GM21367 (cell line): ENCODE data around the gene TNNI3.
A peak's percentile ranks its signal among the peaks of the same experiment; 100 is the strongest.
"Not testable (repeated sequence)": the region's sequence is repeated elsewhere in the genome, so short reads cannot be mapped to it uniquely, and the experiment has no call there.

ENCODE experiments used
- ATAC-seq: cut with Tn5 transposase; IDR thresholded peaks from one replicate; pipeline ENCODE4 v1.9.1; 2021; ENCODE audit not compliant: unreplicated experiment

Gene TNNI3

GRCh38 chr19:55157064-55157908, at the start of gene TNNI3:
TNNI3 (minus strand) TSS chr19:55157732; CDS start chr19:55157589, 143 bp downstream.
- no peak for ATAC-seq

GRCh38 chr19:55206664-55207500, 49.4 kb upstream of the TNNI3 start:
- ATAC-seq: no peak

GRCh38 chr19:55202199-55202598, 44.7 kb upstream of the TNNI3 start:
- ATAC-seq: not testable (repeated sequence)

- ATAC-seq: no peak
These were observed 42.2 kb upstream of the TNNI3 start for GRCh38 chr19:55199620-55200204.

GRCh38 chr19:55198651-55199050, 41.1 kb upstream of the TNNI3 start:
- ATAC-seq: no peak

- ATAC-seq: no peak
These were observed 40.0 kb upstream of the TNNI3 start for GRCh38 chr19:55197528-55197927.

GRCh38 chr19:55196803-55197202, 39.3 kb upstream of the TNNI3 start:
- ATAC-seq: no peak

- no peak for ATAC-seq
These were observed 35.9 kb upstream of the TNNI3 start for GRCh38 chr19:55193481-55193880.

GRCh38 chr19:55189403-55189835, 31.9 kb upstream of the TNNI3 start:
- ATAC-seq: no peak

GRCh38 chr19:55188625-55189024, 31.1 kb upstream of the TNNI3 start:
- ATAC-seq: no peak

GRCh38 chr19:55186080-55186479, 28.5 kb upstream of the TNNI3 start:
- ATAC-seq: no peak

- ATAC-seq: no peak
These were observed 24.2 kb upstream of the TNNI3 start for GRCh38 chr19:55181740-55182139.

- ATAC-seq: no peak
These were observed 22.3 kb upstream of the TNNI3 start, which contains the start of gene SYT5 for GRCh38 chr19:55179606-55180484. SYT5 (minus strand) TSS chr19:55180289; CDS start chr19:55179041, 1,248 bp downstream.

- ATAC-seq: peak; percentile 58
These were observed 21.5 kb upstream of the TNNI3 start for GRCh38 chr19:55178781-55179599.

GRCh38 chr19:55176076-55176475, 18.5 kb upstream of the TNNI3 start:
- ATAC-seq: no peak

- no peak for ATAC-seq
These were observed 17.8 kb upstream of the TNNI3 start for GRCh38 chr19:55175117-55175867.

GRCh38 chr19:55174425-55175116, 17.0 kb upstream of the TNNI3 start:
- no peak for ATAC-seq

GRCh38 chr19:55173714-55174409, 16.3 kb upstream of the TNNI3 start:
- ATAC-seq: no peak
